SK-N-SH treated with all-trans-retinoic acid at 6 μM for 48 hours (cell line): ENCODE data around the gene CHDH.

Experiments
- ATAC-seq: fragments of 200-7000 bp; cut with Tn5 transposase; 3 replicates; pipeline ENCODE4 v1.9.1; 2020; ENCODE audit warnings: mild to moderate bottlenecking, moderate library complexity
- ARNTL ChIP-seq: fragments of 450-650 bp; formaldehyde crosslinking; IDR thresholded peaks from 2 replicates; pipeline ENCODE4 v1.5.0; 2020; ENCODE audit warnings: low read depth, mild to moderate bottlenecking, moderate library complexity, borderline replicate concordance
- BACH2 ChIP-seq: fragments of 250-450 bp; sonication (Bioruptor Pico); IDR thresholded peaks from 2 replicates; pipeline ENCODE4 v1.9.0; 2021; ENCODE audit warnings: mild to moderate bottlenecking, borderline replicate concordance
- CSDC2 ChIP-seq: fragments of 250-450 bp; sonication (Bioruptor Pico); IDR thresholded peaks from 2 replicates; pipeline ENCODE4 v1.5.0; 2020; ENCODE audit warnings: mild to moderate bottlenecking, moderate library complexity
- ESRRG ChIP-seq: fragments of 250-450 bp; sonication (Bioruptor Pico); IDR thresholded peaks from 2 replicates; pipeline ENCODE4 v1.6.1; 2021; ENCODE audit warnings: mild to moderate bottlenecking
- GLIS3 ChIP-seq: fragments of 250-450 bp; sonication (Bioruptor Pico); IDR thresholded peaks from 2 replicates; pipeline ENCODE4 v1.5.0; 2020; ENCODE audit warnings: mild to moderate bottlenecking, moderate library complexity
- ISL1 ChIP-seq: fragments of 250-450 bp; sonication (Bioruptor Pico); IDR thresholded peaks from 2 replicates; pipeline ENCODE4 v2.1.2; 2022; ENCODE audit warnings: mild to moderate bottlenecking, moderate library complexity
- OSR1 ChIP-seq: fragments of 250-450 bp; sonication (Bioruptor Pico); IDR thresholded peaks from 2 replicates; pipeline ENCODE4 v1.8.0; 2022; ENCODE audit warnings: moderate library complexity, mild to moderate bottlenecking, inconsistent platforms
- PPARA ChIP-seq: fragments of 250-450 bp; sonication (Bioruptor Pico); IDR thresholded peaks from 2 replicates; pipeline ENCODE4 v1.5.0; 2020; ENCODE audit warnings: mild to moderate bottlenecking, borderline replicate concordance
- RARB ChIP-seq: fragments of 250-450 bp; sonication (Bioruptor Pico); IDR thresholded peaks from 2 replicates; pipeline ENCODE4 v1.8.0; 2021; ENCODE audit warnings: mild to moderate bottlenecking, moderate library complexity
- SNAI2 ChIP-seq: fragments of 250-450 bp; sonication (Bioruptor Pico); IDR thresholded peaks from 2 replicates; pipeline ENCODE4 v1.5.0; 2020; ENCODE audit warnings: mild to moderate bottlenecking, moderate library complexity
- TCF4 ChIP-seq: fragments of 250-450 bp; sonication (Bioruptor Pico); IDR thresholded peaks from 2 replicates; pipeline ENCODE4 v1.8.0; 2021; ENCODE audit warnings: mild to moderate bottlenecking, moderate library complexity, borderline replicate concordance
- TOX ChIP-seq: fragments of 250-450 bp; sonication (Bioruptor Pico); IDR thresholded peaks from 2 replicates; pipeline ENCODE4 v1.8.0; 2021; ENCODE audit warnings: mild to moderate bottlenecking, moderate library complexity, borderline replicate concordance
- ZC3H10 ChIP-seq: fragments of 250-450 bp; sonication (Bioruptor Pico); IDR thresholded peaks from 2 replicates; pipeline ENCODE4 v1.5.1; 2021; ENCODE audit warnings: mild to moderate bottlenecking, moderate library complexity
- ZFP3 ChIP-seq: fragments of 250-450 bp; sonication (Bioruptor Pico); IDR thresholded peaks from 2 replicates; pipeline ENCODE4 v1.5.0; 2020; ENCODE audit warnings: mild to moderate bottlenecking, moderate library complexity
- ZFP30 ChIP-seq: fragments of 450-650 bp; formaldehyde crosslinking; IDR thresholded peaks from 2 replicates; pipeline ENCODE4 v1.5.0; 2022; ENCODE audit warnings: mild to moderate bottlenecking, moderate library complexity
- ZNF565 ChIP-seq: fragments of 450-650 bp; formaldehyde crosslinking; conservative IDR thresholded peaks from 2 replicates; pipeline ENCODE4 v1.5.0; 2020; ENCODE audit warnings: low read depth, mild to moderate bottlenecking, moderate library complexity
- ZNF70 ChIP-seq: fragments of 450-650 bp; formaldehyde crosslinking; IDR thresholded peaks from 2 replicates; pipeline ENCODE4 v1.5.0; 2020; ENCODE audit warnings: mild to moderate bottlenecking, moderate library complexity
- ZNF8 ChIP-seq: fragments of 450-650 bp; formaldehyde crosslinking; IDR thresholded peaks from 2 replicates; pipeline ENCODE4 v1.5.0; 2020; ENCODE audit warnings: mild to moderate bottlenecking, moderate library complexity
- TF ChIP-seq, protein P1 (sequence below): fragments of 250-450 bp; sonication (Bioruptor Pico); IDR thresholded peaks from 2 replicates; pipeline ENCODE4 v1.5.1; 2021; ENCODE audit warnings: mild to moderate bottlenecking, moderate library complexity
- TF ChIP-seq, protein P2 (sequence below): fragments of 250-450 bp; sonication (Bioruptor Pico); IDR thresholded peaks from 2 replicates; pipeline ENCODE4 v1.8.0; 2021; ENCODE audit warnings: low read depth, mild to moderate bottlenecking, moderate library complexity, borderline replicate concordance
- TF ChIP-seq, protein P3 (sequence below): fragments of 250-450 bp; sonication (Bioruptor Pico); IDR thresholded peaks from 2 replicates; pipeline ENCODE4 v1.5.0; 2020; ENCODE audit warnings: mild to moderate bottlenecking, moderate library complexity
- TF ChIP-seq, protein P4 (sequence below): fragments of 250-450 bp; sonication (Bioruptor Pico); IDR thresholded peaks from 2 replicates; pipeline ENCODE4 v1.5.1; 2020; ENCODE audit warnings: low read depth, mild to moderate bottlenecking, moderate library complexity

The CHDH gene

DNA sequence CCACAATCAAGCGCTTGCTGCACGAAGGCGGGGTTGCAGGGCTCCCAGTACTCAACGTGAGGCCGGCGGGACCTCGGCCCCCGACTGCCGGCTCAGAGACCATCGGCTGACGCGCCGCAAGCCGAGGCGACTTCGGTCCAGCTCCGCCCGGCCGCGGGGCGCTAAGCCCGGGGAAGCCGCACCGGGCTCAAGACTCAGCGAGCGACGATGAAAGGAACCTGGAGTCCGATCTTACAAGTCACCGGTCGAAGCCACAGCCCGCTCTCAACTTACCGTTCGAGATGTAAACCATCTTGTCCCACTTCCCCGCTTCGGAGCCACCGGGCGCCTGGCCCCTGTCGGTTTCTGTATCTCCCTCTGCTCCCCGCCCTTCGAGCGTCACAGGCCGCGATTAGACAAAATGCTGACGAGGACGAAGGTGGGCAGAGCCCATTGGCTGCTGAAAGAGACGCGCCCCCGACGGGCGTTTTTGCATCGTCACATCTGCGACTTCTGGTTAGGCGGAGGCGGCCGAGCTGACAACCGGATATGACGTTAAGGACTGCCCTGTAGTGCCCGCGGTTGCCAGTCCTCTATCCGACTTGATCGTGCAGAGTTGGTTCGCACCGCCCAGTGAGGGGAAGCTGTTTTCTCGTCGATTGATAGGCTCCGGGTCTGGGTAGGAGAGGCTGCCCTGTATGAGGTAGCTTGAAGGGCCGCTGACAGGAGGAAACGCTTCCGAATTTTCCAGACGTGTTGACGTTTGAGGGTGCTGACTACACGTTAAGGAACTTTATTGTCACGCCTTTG lies 45.5 kb upstream of the CHDH start, which contains the start of gene SELENOK (continued):
- no peak for TF ChIP-seq ARNTL
- TF ChIP-seq, protein P1, sequence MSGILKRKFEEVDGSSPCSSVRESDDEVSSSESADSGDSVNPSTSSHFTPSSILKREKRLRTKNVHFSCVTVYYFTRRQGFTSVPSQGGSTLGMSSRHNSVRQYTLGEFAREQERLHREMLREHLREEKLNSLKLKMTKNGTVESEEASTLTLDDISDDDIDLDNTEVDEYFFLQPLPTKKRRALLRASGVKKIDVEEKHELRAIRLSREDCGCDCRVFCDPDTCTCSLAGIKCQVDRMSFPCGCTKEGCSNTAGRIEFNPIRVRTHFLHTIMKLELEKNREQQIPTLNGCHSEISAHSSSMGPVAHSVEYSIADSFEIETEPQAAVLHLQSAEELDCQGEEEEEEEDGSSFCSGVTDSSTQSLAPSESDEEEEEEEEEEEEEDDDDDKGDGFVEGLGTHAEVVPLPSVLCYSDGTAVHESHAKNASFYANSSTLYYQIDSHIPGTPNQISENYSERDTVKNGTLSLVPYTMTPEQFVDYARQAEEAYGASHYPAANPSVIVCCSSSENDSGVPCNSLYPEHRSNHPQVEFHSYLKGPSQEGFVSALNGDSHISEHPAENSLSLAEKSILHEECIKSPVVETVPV (CRISPR knock-in tag) = no peak
- TF ChIP-seq GLIS3 = 0 out of 2 replicates have a peak, but pooled peaks have one; percentile 23
- no peak for TF ChIP-seq ZNF565 (CRISPR knock-in tag)
- TF ChIP-seq BACH2 = no peak

DNA sequence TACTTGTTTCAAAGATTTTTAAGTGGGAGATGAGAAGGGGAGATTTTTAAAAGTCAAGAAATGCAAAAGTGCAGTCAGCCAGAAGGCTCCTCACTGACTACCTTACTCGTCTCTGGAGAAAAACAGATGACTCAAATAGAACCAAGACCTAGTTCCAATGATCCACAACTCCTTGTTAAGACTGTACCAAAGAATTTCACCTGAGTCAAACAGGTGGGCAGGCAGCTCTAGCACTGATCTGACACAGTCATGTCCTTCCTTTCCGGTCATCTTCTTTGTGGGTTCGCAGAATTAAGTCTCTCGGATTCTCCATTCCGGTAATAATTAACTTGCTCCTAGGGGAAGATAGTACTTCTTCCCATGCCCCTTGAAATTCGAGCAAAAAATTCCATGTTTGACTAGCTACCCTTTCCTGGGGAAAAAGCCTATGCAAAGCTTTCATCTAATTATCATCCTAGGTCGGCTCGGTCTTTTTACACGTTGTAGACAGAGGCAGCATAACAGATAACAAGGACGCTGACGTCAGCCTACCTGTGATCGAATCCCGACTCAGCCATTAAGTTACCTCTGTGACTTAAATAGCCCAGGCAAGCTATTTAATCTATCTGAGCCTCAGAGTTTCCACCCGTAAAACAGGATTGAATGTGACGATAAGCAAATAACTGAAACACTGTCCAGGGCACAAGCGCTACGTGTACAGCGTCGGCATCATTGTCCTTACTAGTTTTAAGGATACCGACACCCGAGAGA lies 44.7 kb upstream of the CHDH start:
- ATAC-seq = peak; percentile 35
- TF ChIP-seq ZNF70 (CRISPR knock-in tag) = no peak
- TF ChIP-seq TCF4 (CRISPR knock-in tag) = no peak
- TF ChIP-seq, protein P2, sequence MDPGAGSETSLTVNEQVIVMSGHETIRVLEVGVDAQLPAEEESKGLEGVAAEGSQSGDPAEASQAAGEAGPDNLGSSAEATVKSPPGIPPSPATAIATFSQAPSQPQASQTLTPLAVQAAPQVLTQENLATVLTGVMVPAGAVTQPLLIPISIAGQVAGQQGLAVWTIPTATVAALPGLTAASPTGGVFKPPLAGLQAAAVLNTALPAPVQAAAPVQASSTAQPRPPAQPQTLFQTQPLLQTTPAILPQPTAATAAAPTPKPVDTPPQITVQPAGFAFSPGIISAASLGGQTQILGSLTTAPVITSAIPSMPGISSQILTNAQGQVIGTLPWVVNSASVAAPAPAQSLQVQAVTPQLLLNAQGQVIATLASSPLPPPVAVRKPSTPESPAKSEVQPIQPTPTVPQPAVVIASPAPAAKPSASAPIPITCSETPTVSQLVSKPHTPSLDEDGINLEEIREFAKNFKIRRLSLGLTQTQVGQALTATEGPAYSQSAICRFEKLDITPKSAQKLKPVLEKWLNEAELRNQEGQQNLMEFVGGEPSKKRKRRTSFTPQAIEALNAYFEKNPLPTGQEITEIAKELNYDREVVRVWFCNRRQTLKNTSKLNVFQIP (CRISPR knock-in tag) = no peak

DNA sequence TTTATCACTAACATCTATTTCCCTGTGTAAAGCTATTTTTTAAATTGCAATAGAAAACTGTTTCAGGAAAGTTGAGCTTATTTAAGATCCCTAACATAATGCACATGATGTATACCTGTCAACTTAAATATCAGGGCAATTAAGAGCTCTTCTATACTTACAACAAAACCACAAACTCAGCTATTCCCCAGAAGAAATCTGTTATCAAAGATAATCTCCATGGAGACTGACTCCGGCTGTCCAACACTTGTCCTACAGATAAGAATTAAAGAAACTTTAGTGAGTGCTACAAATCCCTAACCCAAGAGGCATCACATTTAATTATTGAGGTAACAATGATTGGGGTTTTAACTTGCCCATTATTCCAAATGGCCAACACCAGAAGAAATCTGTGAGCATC lies 42.0 kb upstream of the CHDH start:
- no peak for ATAC-seq
- TF ChIP-seq ESRRG (CRISPR knock-in tag) (no peak), ZNF565 (CRISPR knock-in tag) (no peak), ZC3H10 (CRISPR knock-in tag) (no peak), RARB (no peak), ZFP3 (CRISPR knock-in tag) (no peak), TOX (CRISPR knock-in tag) (no peak), ZFP30 (CRISPR knock-in tag) (no peak), ARNTL (no peak), ZNF70 (CRISPR knock-in tag) (no peak), OSR1 (CRISPR knock-in tag) (no peak), CSDC2 (CRISPR knock-in tag) (no peak), ISL1 (CRISPR knock-in tag) (no peak)
- TF ChIP-seq, protein P2 (CRISPR knock-in tag) = no peak

DNA sequence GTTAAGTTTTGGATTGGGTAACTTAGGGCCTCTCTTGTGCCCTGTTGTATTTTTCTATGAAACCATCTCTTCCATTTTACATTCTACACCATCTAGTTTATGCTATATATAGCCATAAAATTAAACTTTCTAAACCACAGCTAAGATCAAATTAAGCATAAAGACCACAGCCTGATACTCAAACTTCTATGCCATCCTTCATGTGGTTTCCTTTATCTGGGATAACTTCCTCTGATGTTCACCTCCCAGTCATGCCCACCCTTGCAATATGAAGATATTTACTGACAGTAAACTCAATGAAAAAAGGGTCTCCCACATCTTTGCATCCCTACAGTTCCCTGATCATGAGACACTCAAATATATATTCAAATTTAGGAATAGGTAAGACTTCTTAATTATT lies 41.2 kb upstream of the CHDH start:
- no peak for ATAC-seq
- TF ChIP-seq ZFP3 (CRISPR knock-in tag) (no peak), ZC3H10 (CRISPR knock-in tag) (no peak), TCF4 (CRISPR knock-in tag) (no peak), TOX (CRISPR knock-in tag) (no peak), ARNTL (no peak), SNAI2 (no peak), PPARA (no peak), GLIS3 (no peak), ZNF70 (CRISPR knock-in tag) (no peak)
- TF ChIP-seq, protein P2 (CRISPR knock-in tag) = no peak
- TF ChIP-seq, all 23 proteins: peak for 0

DNA sequence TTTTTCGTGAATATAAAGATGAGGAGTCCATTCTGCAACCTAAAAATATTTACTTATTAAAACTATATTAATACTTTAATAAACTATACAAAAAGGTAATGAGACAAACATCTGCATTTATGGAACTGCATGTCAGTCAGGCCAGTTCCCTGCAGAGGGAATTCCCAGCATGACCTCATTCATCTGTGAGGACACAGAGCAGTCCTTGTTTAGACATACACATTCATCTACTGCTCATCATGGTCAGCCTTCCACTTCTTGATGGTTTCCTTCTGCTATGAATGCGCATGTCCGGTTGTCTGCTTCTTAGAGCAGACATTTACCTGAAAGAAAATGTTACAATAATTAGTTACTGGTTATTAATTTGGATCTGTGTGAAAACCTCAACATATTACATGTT lies 39.0 kb upstream of the CHDH start:
- ATAC-seq = no peak
- TF ChIP-seq ZFP30 (CRISPR knock-in tag) = no peak
- TF ChIP-seq ZFP3 (CRISPR knock-in tag) = no peak
- TF ChIP-seq BACH2 = no peak
- no peak for TF ChIP-seq ZNF8
- TF ChIP-seq ZNF70 (CRISPR knock-in tag) = no peak
- no peak for TF ChIP-seq CSDC2 (CRISPR knock-in tag)
- no peak for TF ChIP-seq ISL1 (CRISPR knock-in tag)
- TF ChIP-seq, protein P3, sequence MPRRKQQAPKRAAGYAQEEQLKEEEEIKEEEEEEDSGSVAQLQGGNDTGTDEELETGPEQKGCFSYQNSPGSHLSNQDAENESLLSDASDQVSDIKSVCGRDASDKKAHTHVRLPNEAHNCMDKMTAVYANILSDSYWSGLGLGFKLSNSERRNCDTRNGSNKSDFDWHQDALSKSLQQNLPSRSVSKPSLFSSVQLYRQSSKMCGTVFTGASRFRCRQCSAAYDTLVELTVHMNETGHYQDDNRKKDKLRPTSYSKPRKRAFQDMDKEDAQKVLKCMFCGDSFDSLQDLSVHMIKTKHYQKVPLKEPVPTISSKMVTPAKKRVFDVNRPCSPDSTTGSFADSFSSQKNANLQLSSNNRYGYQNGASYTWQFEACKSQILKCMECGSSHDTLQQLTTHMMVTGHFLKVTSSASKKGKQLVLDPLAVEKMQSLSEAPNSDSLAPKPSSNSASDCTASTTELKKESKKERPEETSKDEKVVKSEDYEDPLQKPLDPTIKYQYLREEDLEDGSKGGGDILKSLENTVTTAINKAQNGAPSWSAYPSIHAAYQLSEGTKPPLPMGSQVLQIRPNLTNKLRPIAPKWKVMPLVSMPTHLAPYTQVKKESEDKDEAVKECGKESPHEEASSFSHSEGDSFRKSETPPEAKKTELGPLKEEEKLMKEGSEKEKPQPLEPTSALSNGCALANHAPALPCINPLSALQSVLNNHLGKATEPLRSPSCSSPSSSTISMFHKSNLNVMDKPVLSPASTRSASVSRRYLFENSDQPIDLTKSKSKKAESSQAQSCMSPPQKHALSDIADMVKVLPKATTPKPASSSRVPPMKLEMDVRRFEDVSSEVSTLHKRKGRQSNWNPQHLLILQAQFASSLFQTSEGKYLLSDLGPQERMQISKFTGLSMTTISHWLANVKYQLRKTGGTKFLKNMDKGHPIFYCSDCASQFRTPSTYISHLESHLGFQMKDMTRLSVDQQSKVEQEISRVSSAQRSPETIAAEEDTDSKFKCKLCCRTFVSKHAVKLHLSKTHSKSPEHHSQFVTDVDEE (CRISPR knock-in tag) = no peak
- TF ChIP-seq ARNTL = no peak
- TF ChIP-seq, protein P4, sequence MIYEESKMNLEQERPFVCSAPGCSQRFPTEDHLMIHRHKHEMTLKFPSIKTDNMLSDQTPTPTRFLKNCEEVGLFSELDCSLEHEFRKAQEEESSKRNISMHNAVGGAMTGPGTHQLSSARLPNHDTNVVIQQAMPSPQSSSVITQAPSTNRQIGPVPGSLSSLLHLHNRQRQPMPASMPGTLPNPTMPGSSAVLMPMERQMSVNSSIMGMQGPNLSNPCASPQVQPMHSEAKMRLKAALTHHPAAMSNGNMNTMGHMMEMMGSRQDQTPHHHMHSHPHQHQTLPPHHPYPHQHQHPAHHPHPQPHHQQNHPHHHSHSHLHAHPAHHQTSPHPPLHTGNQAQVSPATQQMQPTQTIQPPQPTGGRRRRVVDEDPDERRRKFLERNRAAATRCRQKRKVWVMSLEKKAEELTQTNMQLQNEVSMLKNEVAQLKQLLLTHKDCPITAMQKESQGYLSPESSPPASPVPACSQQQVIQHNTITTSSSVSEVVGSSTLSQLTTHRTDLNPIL (CRISPR knock-in tag) = no peak
- no peak for TF ChIP-seq SNAI2
- no peak for TF ChIP-seq TCF4 (CRISPR knock-in tag)
